Measurements from ENCODE around the gene USP28.
"Not testable (repeated sequence)": the region's sequence is repeated elsewhere in the genome, so short reads cannot be mapped to it uniquely, and the experiment has no call there.

DNA sequence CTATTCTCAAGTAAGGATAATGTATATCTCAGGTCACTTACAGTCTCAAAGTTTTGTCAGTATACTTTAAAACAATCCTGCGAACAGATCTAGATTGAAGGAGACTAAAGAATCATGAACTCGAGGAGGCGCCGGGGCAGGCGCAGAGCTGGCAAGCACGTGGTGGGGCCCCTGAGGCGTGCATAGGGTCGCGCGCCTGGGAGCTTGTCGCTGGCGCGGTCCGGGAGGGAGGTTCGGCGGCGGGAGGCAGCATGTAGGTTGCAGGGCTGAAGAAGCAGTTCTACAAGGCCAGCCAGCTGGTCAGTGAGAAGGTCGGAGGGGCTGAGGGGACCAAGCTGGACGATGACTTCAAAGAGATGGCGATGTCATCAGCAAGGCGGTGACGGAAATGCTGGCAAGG is 86.4 kb downstream of the USP28 start:
- not testable (repeated sequence) for TF ChIP-seq TAF1 (IDR thresholded peaks at IDR 0.05; ENCODE audit: borderline replicate concordance, low read depth, low read length); POLR2A (IDR thresholded peaks at IDR 0.05; ENCODE audit: low read depth, low read length)
